Peyer's patch (tissue), 4 donors: Measurements from ENCODE around the gene FGFR2.

ENCODE experiments used
- POLR2A ChIP-seq, 2 donors: fragments of 450-650 bp; IDR thresholded peaks; one replicate each; pipeline ENCODE4 v1.5.1; 2017; ENCODE audit warnings: antibody characterized with exemption in 2 of 2, mild to moderate bottlenecking in 2 of 2, moderate library complexity in 2 of 2
- TF ChIP-seq, protein P1 (sequence below), 6 experiments: fragments of 450-650 bp in 4 of 6; fragments of 200-600 bp in 2 of 6; sonication (generic) in 1 of 6; IDR thresholded peaks; one replicate each; pipeline ENCODE4 v1.5.1; 2017 to 2019; ENCODE audit warnings: antibody characterized with exemption in 6 of 6, mild to moderate bottlenecking in 3 of 6, moderate library complexity in 1 of 6

DNA sequence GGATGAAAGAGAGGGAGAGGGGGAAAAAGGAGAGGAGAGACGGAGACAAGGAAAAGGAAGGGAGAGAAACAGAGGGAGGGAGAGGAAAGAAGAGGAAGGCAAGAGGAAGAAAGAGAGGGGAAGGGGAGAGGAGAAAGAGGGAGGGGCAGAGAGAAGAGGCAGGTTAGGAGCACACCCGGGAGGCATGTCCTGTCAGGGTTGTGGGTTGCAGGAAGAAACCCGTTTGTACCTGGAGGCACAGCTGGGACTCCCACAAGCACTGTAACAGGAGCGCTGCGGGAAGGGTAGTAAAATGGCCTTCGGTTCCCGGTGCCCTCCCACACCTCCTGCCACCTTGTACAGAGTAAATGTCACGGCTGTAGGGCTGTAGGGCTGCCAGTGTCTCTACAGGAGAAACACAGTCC is 24.7 kb downstream of the FGFR2 start:
- no peak for TF ChIP-seq POLR2A (IDR thresholded peaks at IDR 0.05)
- TF ChIP-seq, protein P1, sequence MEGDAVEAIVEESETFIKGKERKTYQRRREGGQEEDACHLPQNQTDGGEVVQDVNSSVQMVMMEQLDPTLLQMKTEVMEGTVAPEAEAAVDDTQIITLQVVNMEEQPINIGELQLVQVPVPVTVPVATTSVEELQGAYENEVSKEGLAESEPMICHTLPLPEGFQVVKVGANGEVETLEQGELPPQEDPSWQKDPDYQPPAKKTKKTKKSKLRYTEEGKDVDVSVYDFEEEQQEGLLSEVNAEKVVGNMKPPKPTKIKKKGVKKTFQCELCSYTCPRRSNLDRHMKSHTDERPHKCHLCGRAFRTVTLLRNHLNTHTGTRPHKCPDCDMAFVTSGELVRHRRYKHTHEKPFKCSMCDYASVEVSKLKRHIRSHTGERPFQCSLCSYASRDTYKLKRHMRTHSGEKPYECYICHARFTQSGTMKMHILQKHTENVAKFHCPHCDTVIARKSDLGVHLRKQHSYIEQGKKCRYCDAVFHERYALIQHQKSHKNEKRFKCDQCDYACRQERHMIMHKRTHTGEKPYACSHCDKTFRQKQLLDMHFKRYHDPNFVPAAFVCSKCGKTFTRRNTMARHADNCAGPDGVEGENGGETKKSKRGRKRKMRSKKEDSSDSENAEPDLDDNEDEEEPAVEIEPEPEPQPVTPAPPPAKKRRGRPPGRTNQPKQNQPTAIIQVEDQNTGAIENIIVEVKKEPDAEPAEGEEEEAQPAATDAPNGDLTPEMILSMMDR (IDR thresholded peaks at IDR 0.05), result no peak
